IMR-90 (cell line): ENCODE measurements around the gene BANF1. TPM values are rescaled to one million over a fixed set of nuclear protein-coding genes. Genes with fewer than 3 reads are reported as not detected.

ENCODE experiments used
- ATAC-seq: fragments of 200-7000 bp; cut with Tn5 transposase; 2 replicates; pipeline ENCODE4 v1.9.1; 2020; ENCODE audit warnings: low read depth, mild to moderate bottlenecking, moderate library complexity
- BruUV-seq: library from RNA; stranded (reverse); fragments of 400-500 nt; replicated peaks from 2 replicates; lab custom pipeline; 2021; lab: Mats Ljungman, UMichigan
- CTCF ChIA-PET: fragments of 300-600 bp; formaldehyde crosslinking; extraction: SDS; loops from one replicate; lab custom pipeline; 2021; ENCODE audit warnings: antibody characterized with exemption; lab: Yijun Ruan, JAX
- POLR2A ChIA-PET: fragments of 300-600 bp; sonication (Branson Sonifier 250); formaldehyde crosslinking; loops from one replicate; lab custom pipeline; 2022; ENCODE audit warnings: antibody characterized with exemption; ENCODE audit not compliant: unreplicated experiment; lab: Charles Lee
- DNase-seq: peaks from one replicate; pipeline ENCODE4 v3.0.0; 2013
- H2AFZ ChIP-seq: replicated peaks from 2 replicates; pipeline ENCODE3; 2013; ENCODE audit warnings: low read length, mild to moderate bottlenecking; ENCODE audit not compliant: poor library complexity
- H2AK5ac ChIP-seq: 2 replicates; pipeline ENCODE4 v1.6.1; 2013; ENCODE audit warnings: low read depth, low read length, inconsistent platforms
- H2AK9ac ChIP-seq: replicated peaks from 2 replicates; pipeline ENCODE3; 2013; ENCODE audit warnings: mild to moderate bottlenecking, low read depth, low read length, moderate library complexity; ENCODE audit not compliant: poor library complexity
- H2BK120ac ChIP-seq: 2 replicates; pipeline ENCODE4 v1.6.1; 2013; ENCODE audit warnings: low read depth, low read length, inconsistent platforms
- H2BK15ac ChIP-seq: 3 replicates; pipeline ENCODE4 v1.6.1; 2013; ENCODE audit warnings: low read depth, low read length, inconsistent platforms
- H2BK20ac ChIP-seq: 2 replicates; pipeline ENCODE4 v1.6.1; 2013; ENCODE audit warnings: low read depth, mild to moderate bottlenecking, inconsistent platforms, low read length, moderate library complexity
- H2BK5ac ChIP-seq: 2 replicates; pipeline ENCODE4 v1.6.1; 2013; ENCODE audit warnings: mild to moderate bottlenecking, low read depth, low read length, inconsistent platforms; ENCODE audit not compliant: poor library complexity, severe bottlenecking
- H3K14ac ChIP-seq: replicated peaks from 2 replicates; pipeline ENCODE4 v1.6.1; 2013; ENCODE audit warnings: low read depth, low read length, inconsistent platforms
- H3K18ac ChIP-seq: 2 replicates; pipeline ENCODE4 v1.6.1; 2013; ENCODE audit warnings: low read depth, low read length, control low read depth
- H3K23ac ChIP-seq: 2 replicates; pipeline ENCODE4 v1.6.1; 2013; ENCODE audit warnings: low read depth, low read length, inconsistent platforms
- H3K27ac ChIP-seq: 2 replicates; pipeline ENCODE4 v1.5.1; 2013; ENCODE audit warnings: mild to moderate bottlenecking, control low read depth, low read length; ENCODE audit not compliant: insufficient read depth
- H3K27me3 ChIP-seq: 2 replicates; pipeline ENCODE4 v1.6.1; 2013; ENCODE audit warnings: low read length; ENCODE audit not compliant: control insufficient read depth, insufficient read depth
- H3K36me3 ChIP-seq: 2 replicates; pipeline ENCODE4 v1.6.1; 2013; ENCODE audit warnings: low read length, mixed read lengths; ENCODE audit not compliant: control insufficient read depth, insufficient read depth
- H3K4ac ChIP-seq: 2 replicates; pipeline ENCODE4 v1.6.1; 2013; ENCODE audit warnings: low read depth, low read length, inconsistent platforms
- H3K4me1 ChIP-seq: 2 replicates; pipeline ENCODE4 v1.6.1; 2013; ENCODE audit warnings: low read length, mixed read lengths; ENCODE audit not compliant: control insufficient read depth, insufficient read depth
- H3K4me2 ChIP-seq: 2 replicates; pipeline ENCODE4 v1.6.1; 2013; ENCODE audit warnings: low read depth, mild to moderate bottlenecking, control low read depth, low read length, moderate library complexity
- H3K4me3 ChIP-seq: 2 replicates; pipeline ENCODE4 v1.5.1; 2013; ENCODE audit warnings: low read depth, mild to moderate bottlenecking, control low read depth, low read length, moderate library complexity; ENCODE audit not compliant: insufficient read depth
- H3K56ac ChIP-seq: 2 replicates; pipeline ENCODE4 v1.6.1; 2013; ENCODE audit warnings: low read length, inconsistent platforms; ENCODE audit not compliant: insufficient read depth; ENCODE audit errors: extremely low read depth
- H3K79me1 ChIP-seq, 2 experiments: 2 replicates each; pipeline ENCODE4 v1.6.1; 2013; ENCODE audit warnings: low read length in 2 of 2, inconsistent platforms in 1 of 2, low read depth in 1 of 2
- H3K9ac ChIP-seq: 2 replicates; pipeline ENCODE4 v1.6.1; 2013; ENCODE audit warnings: low read depth, low read length, control low read depth
- H3K9me1 ChIP-seq: 2 replicates; pipeline ENCODE4 v1.6.1; 2013; ENCODE audit warnings: low read length, inconsistent platforms; ENCODE audit not compliant: insufficient read depth
- H3K9me3 ChIP-seq: 2 replicates; pipeline ENCODE4 v1.6.1; 2013; ENCODE audit warnings: low read length; ENCODE audit not compliant: control insufficient read depth, insufficient read depth
- H4K20me1 ChIP-seq: 2 replicates; pipeline ENCODE4 v1.6.1; 2013; ENCODE audit warnings: low read length, inconsistent platforms; ENCODE audit not compliant: insufficient read depth
- H4K5ac ChIP-seq: 2 replicates; pipeline ENCODE4 v1.6.1; 2013; ENCODE audit warnings: mild to moderate bottlenecking, low read depth, low read length, control low read depth
- H4K8ac ChIP-seq, 2 experiments: 2 replicates each; pipeline ENCODE4 v1.6.1; 2013; ENCODE audit warnings: low read depth in 2 of 2, low read length in 2 of 2, control low read depth in 1 of 2, inconsistent platforms in 1 of 2
- H4K91ac ChIP-seq: 2 replicates; pipeline ENCODE4 v1.6.1; 2013; ENCODE audit warnings: low read depth, low read length, inconsistent platforms; ENCODE audit not compliant: insufficient read depth
- BHLHE40 ChIP-seq: fragments of 150-350 bp; IDR thresholded peaks from 2 replicates; pipeline ENCODE4 v1.6.1; 2016; ENCODE audit warnings: mild to moderate bottlenecking, low read depth, low read length
- CEBPB ChIP-seq: IDR thresholded peaks from 2 replicates; pipeline ENCODE4 v1.6.1; 2012; ENCODE audit warnings: low read depth, low read length, improper control_type of control experiment
- CTCF ChIP-seq: conservative IDR thresholded peaks from 2 replicates; pipeline ENCODE4 v1.5.1; 2012; ENCODE audit warnings: mild to moderate bottlenecking, low read depth, low read length, improper control_type of control experiment
- ELK1 ChIP-seq: fragments of 150-350 bp; IDR thresholded peaks from 2 replicates; pipeline ENCODE4 v1.6.1; 2016; ENCODE audit warnings: low read depth, mild to moderate bottlenecking, low read length, moderate library complexity, borderline replicate concordance
- FOS ChIP-seq: fragments of 150-350 bp; IDR thresholded peaks from 2 replicates; pipeline ENCODE4 v1.6.1; 2016; ENCODE audit warnings: low read depth, low read length
- MAZ ChIP-seq: IDR thresholded peaks from 2 replicates; pipeline ENCODE4 v1.6.1; 2012; ENCODE audit warnings: low read depth, mild to moderate bottlenecking, low read length, improper control_type of control experiment, moderate library complexity, borderline replicate concordance
- MXI1 ChIP-seq: IDR thresholded peaks from 2 replicates; pipeline ENCODE4 v1.6.1; 2012; ENCODE audit warnings: low read depth, mild to moderate bottlenecking, low read length, moderate library complexity, borderline replicate concordance
- NFE2L2 ChIP-seq: fragments of 150-350 bp; IDR thresholded peaks from 2 replicates; pipeline ENCODE4 v1.6.1; 2016; ENCODE audit warnings: low read depth, mild to moderate bottlenecking, low read length
- POLR2A ChIP-seq: IDR thresholded peaks from 2 replicates; pipeline ENCODE4 v1.6.1; 2012; ENCODE audit warnings: mild to moderate bottlenecking, low read depth, low read length
- RAD21 ChIP-seq: IDR thresholded peaks from 2 replicates; pipeline ENCODE4 v1.6.1; 2012; ENCODE audit warnings: low read length, improper control_type of control experiment
- RCOR1 ChIP-seq: IDR thresholded peaks from 2 replicates; pipeline ENCODE4 v1.6.1; 2012; ENCODE audit warnings: mild to moderate bottlenecking, low read length, improper control_type of control experiment; ENCODE audit not compliant: insufficient replicate concordance
- RFX5 ChIP-seq: IDR thresholded peaks from 2 replicates; pipeline ENCODE4 v1.8.0; 2012; ENCODE audit warnings: low read depth, mild to moderate bottlenecking, low read length, moderate library complexity
- USF2 ChIP-seq: fragments of 150-350 bp; IDR thresholded peaks from 2 replicates; pipeline ENCODE4 v1.6.1; 2017; ENCODE audit warnings: mild to moderate bottlenecking, antibody characterized with exemption, low read length, low read depth
- WGBS, 2 experiments: methylation state at CpG; one replicate each; pipeline versions ENCODE4 v1.1.5 to v1.1.7; 2013; ENCODE audit warnings: missing lambda C conversion rate in 2 of 2; ENCODE audit not compliant: insufficient read length in 1 of 2; ENCODE audit errors: extremely low coverage in 2 of 2; 5-methylcytosine and 5-hydroxymethylcytosine counted together
- dilution Hi-C: fragments of 300-500 bp; cut with HindIII; formaldehyde crosslinking; loops from one replicate; pipeline ENCODE4 v1.14.3; 2018; ENCODE audit warnings: low sequenced_read_pairs; ENCODE audit not compliant: unreplicated experiment
- in situ Hi-C: fragments of 300-500 bp; cut with MboI; formaldehyde crosslinking; loops from 3 replicates; pipeline ENCODE4 v1.14.3; 2019; ENCODE audit warnings: low sequenced_read_pairs, inconsistent platforms, mixed read lengths
- intact Hi-C: fragments of 100-400 bp; cut with micrococcal nuclease; formaldehyde crosslinking; loops from 2 replicates; pipeline ENCODE4 v1.10.0; 2022
- polyA plus RNA-seq, 3 experiments: library from polyadenylated mRNA; depleted of rRNA; stranded (reverse); fragments of >200 nt; gene quantifications; 2 replicates each; pipeline ENCODE4 v1.2.3, GENCODE V29; 2012; ENCODE audit warnings: low replicate concordance in 1 of 3
- total RNA-seq: library from RNA; depleted of rRNA; stranded (reverse); fragments of >200 nt; gene quantifications from 2 replicates; pipeline ENCODE4 v1.2.3, GENCODE V29; 2012

BANF1 gene
- total and polyA plus RNA-seq, 2 of the 4 experiments (the other 2 are of a cell fraction), result 36.6 to 242 TPM

GRCh38 chr11:65997286-65997685, 5.0 kb upstream of the BANF1 start:
- Histone ChIP-seq H2AK9ac (no peak overlapping the region), H3K4me2 (no peak overlapping the region), H4K20me1 (peaks cover 11% of the 10 kb centered on the region), H3K9ac (no peak overlapping the region), H3K56ac (no peak overlapping the region), H3K4ac (no peak overlapping the region), H2BK15ac (no peak overlapping the region), H3K9me3 (no peaks in the 10 kb centered on the region), H3K79me1 (peaks cover 23 to 44% of the 10 kb centered on the region in 2 experiments), H2AFZ (no peak overlapping the region), H3K14ac (no peak overlapping the region), H3K23ac (no peak overlapping the region), H4K5ac (no peak overlapping the region), H3K4me1 (no peaks in the 10 kb centered on the region), H3K27ac (no peak overlapping the region), H2BK5ac (no peak overlapping the region), H3K18ac (no peak overlapping the region), H4K8ac (no peak overlapping the region), H4K91ac (no peak overlapping the region), H2BK20ac (no peak overlapping the region), H2AK5ac (no peak overlapping the region), H2BK120ac (no peak overlapping the region), H3K4me3 (no peak overlapping the region), H3K27me3 (no peaks in the 10 kb centered on the region), H3K9me1 (0 out of 2 replicates have a peak, but pooled peaks cover 3% of the 10 kb centered on the region), H3K36me3 (peaks cover 30% of the 10 kb centered on the region)
- in situ Hi-C loops (no loop called here), intact Hi-C loops (no loop called here), dilution Hi-C loops (no loop called here)
- BruUV-seq, result no TSS peak
- POLR2A ChIA-PET, result no interaction called here
- no peak for ATAC-seq
- CTCF ChIA-PET, result no interaction called here
- TF ChIP-seq FOS, result no peak
- TF ChIP-seq RAD21, result no peak
- TF ChIP-seq MAZ, result no peak
- no peak for TF ChIP-seq RFX5
- no peak for TF ChIP-seq BHLHE40
- no peak for TF ChIP-seq MXI1
- TF ChIP-seq CTCF, result no peak
- TF ChIP-seq RCOR1, result no peak
- no peak for TF ChIP-seq CEBPB
- TF ChIP-seq NFE2L2, result no peak
- no peak for TF ChIP-seq ELK1
- no peak for TF ChIP-seq USF2
- no peak for TF ChIP-seq POLR2A
- WGBS, 2 experiments, result 100% methylated on average over 2 of the region's 2 CpGs; no CpG with 5 or more reads in 1 of the 2 experiments
- no peak for DNase-seq
